Measurements from ENCODE around the gene S100A6. TPM values are rescaled to one million over a fixed set of nuclear protein-coding genes. Genes with fewer than 3 reads are reported as not detected.

Gene S100A6
- total and polyA plus RNA-seq, 12 donors = 237 to 2,261 (median 309) TPM

DNA sequence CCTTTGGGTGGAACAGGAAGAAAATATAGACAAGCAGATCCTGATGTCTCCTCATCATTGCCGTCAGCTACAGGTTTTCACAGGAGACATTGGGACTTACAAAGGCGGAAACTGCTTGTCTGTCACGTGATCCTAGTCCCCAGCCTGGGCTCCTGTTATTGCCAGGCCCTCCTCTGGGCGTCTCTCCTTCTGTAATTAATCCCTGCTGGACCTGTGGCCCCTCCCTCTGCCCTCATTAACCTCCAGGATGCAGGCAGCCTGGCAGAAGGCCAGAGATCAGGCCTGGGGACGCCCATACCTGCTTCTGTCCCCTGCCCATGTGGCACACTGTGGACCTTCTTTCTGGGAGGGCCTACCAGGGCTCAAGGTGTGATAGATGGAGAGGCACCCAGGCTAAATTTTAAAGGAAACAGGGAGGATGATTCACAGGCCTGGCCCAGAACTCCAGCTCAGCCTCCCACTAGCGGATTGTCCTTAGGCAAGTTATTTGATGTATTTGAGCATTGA lies 2.6 kb upstream of the S100A6 start:
- no peaks in the 10 kb centered on the region for H3K9me3 ChIP-seq
- peak overlapping the region in 2 of 10 donors; percentile 6 to 24 for H3K27ac ChIP-seq
- DNase-seq (no peak), ATAC-seq (no peak)
- intact Hi-C loops (cut with DNase I) = loop anchor here in 1 of 10 donors (10.0 kb wide), 1 partner anchor 76 kb away; the partner anchor contains the start of genes S100A14 and S100A16
- TF ChIP-seq CTCF (IDR thresholded peaks at IDR 0.05) = no peak
- H3K36me3 ChIP-seq = peaks cover 0 to 11% (median 0%) of the 10 kb centered on the region in 9 donors
- peaks cover 0 to 82% (median 27%) of the 10 kb centered on the region in 9 donors for H3K4me1 ChIP-seq
- no peak overlapping the region for H3K4me3 ChIP-seq
- no peaks in the 10 kb centered on the region for H3K27me3 ChIP-seq
- 68 to 80% methylated on average over 6 of the region's 6 CpGs for WGBS, 2 donors

GRCh38 chr1:153537376-153537730 lies 1.6 kb upstream of the S100A6 start:
- WGBS, 2 donors = 95 to 98% methylated on average over 6 of the region's 6 CpGs
- intact Hi-C loops (cut with DNase I) = loop anchor here in 1 of 10 donors (10.0 kb wide), 1 partner anchor 77 kb away; the partner anchor contains the start of genes S100A14 and S100A16
- H3K27me3 ChIP-seq = no peaks in the 10 kb centered on the region
- H3K36me3 ChIP-seq = peaks cover 0 to 9% (median 0%) of the 10 kb centered on the region in 9 donors
- H3K27ac ChIP-seq = peak overlapping the region in 2 of 10 donors; percentile 6 to 96
- DNase-seq (no peak), ATAC-seq (no peak)
- peaks cover 3 to 82% (median 31%) of the 10 kb centered on the region in 9 donors for H3K4me1 ChIP-seq
- no peak overlapping the region for H3K4me3 ChIP-seq
- TF ChIP-seq CTCF (IDR thresholded peaks at IDR 0.05) = no peak
- no peaks in the 10 kb centered on the region for H3K9me3 ChIP-seq

- intact Hi-C loops (cut with DNase I) = loop anchor here in 1 of 10 donors (10.0 kb wide), 1 partner anchor 78 kb away; the partner anchor contains the start of genes S100A14 and S100A16
- Histone ChIP-seq H3K27ac (peak overlapping the region in 9 of 10 donors; percentile 93 to 99 (median 98)), H3K27me3 (no peaks in the 10 kb centered on the region), H3K36me3 (peaks cover 0 to 9% (median 0%) of the 10 kb centered on the region in 9 donors), H3K4me1 (peaks cover 3 to 82% (median 35%) of the 10 kb centered on the region in 9 donors), H3K9me3 (no peaks in the 10 kb centered on the region), H3K4me3 (peak overlapping the region in 9 of 10 donors; percentile 62 to 93 (median 79))
- 88 to 90% methylated on average over 9 of the region's 9 CpGs for WGBS, 2 donors
- ATAC-seq = no peak
- TF ChIP-seq CTCF (IDR thresholded peaks at IDR 0.05) = no peak
- no peak for DNase-seq
These were observed 1.0 kb upstream of the S100A6 start for GRCh38 chr1:153536671-153537375.

GRCh38 chr1:153536012-153536670 lies 350 bp upstream of the S100A6 start:
- no peak for TF ChIP-seq CTCF (IDR thresholded peaks at IDR 0.05)
- peak; percentile 87 to 88 for DNase-seq
- Histone ChIP-seq H3K27ac (peak overlapping the region; percentile 93 to 99 (median 98)), H3K9me3 (no peaks in the 10 kb centered on the region), H3K36me3 (peaks cover 0 to 9% (median 0%) of the 10 kb centered on the region in 9 donors), H3K4me3 (peak overlapping the region; percentile 62 to 93 (median 77)), H3K4me1 (peaks cover 3 to 78% (median 35%) of the 10 kb centered on the region in 9 donors), H3K27me3 (no peaks in the 10 kb centered on the region)
- intact Hi-C loops (cut with DNase I) = loop anchor here in 1 of 10 donors (10.0 kb wide), 1 partner anchor 79 kb away; the partner anchor contains the start of genes S100A14 and S100A16
- ATAC-seq = peak; percentile 77 to 88 (median 82)
- WGBS, 2 donors = 1 to 2% methylated on average over 38 of the region's 38 CpGs

Data from heart right ventricle (tissue), 16 donors.